ENCODE data around the gene C1orf198.

C1orf198 gene

GRCh38 chr1:230797942-230798365 is 70.4 kb downstream of the C1orf198 start:
- DNase-seq (ENCODE audit: extremely low read depth, low read depth), result peak; percentile 36
- peak; percentile 83 for TF ChIP-seq CTCF (IDR thresholded peaks at IDR 0.05; ENCODE audit: low read depth, low read length, missing control alignments)
- no peak overlapping the region for H3K4me3 ChIP-seq (replicated peaks; ENCODE audit: low read depth, low read length)

- H3K4me3 ChIP-seq (replicated peaks; ENCODE audit: low read depth, low read length), result no peak overlapping the region
- TF ChIP-seq CTCF (IDR thresholded peaks at IDR 0.05; ENCODE audit: low read depth, low read length, missing control alignments), result no peak
- DNase-seq (ENCODE audit: extremely low read depth, low read depth), result no peak
Observed at GRCh38 chr1:230797376-230797920, 70.9 kb downstream of the C1orf198 start.

GRCh38 chr1:230796626-230797025 is 71.7 kb downstream of the C1orf198 start:
- no peak overlapping the region for H3K4me3 ChIP-seq (replicated peaks; ENCODE audit: low read depth, low read length)
- DNase-seq (ENCODE audit: extremely low read depth, low read depth), result no peak
- no peak for TF ChIP-seq CTCF (IDR thresholded peaks at IDR 0.05; ENCODE audit: low read depth, low read length, missing control alignments)

GRCh38 chr1:230794871-230795605 is 73.3 kb downstream of the C1orf198 start:
- no peak for TF ChIP-seq CTCF (IDR thresholded peaks at IDR 0.05; ENCODE audit: low read depth, low read length, missing control alignments)
- DNase-seq (ENCODE audit: extremely low read depth, low read depth), result no peak
- no peak overlapping the region for H3K4me3 ChIP-seq (replicated peaks; ENCODE audit: low read depth, low read length)

GRCh38 chr1:230794431-230794830 is 73.9 kb downstream of the C1orf198 start:
- no peak overlapping the region for H3K4me3 ChIP-seq (replicated peaks; ENCODE audit: low read depth, low read length)
- no peak for DNase-seq (ENCODE audit: extremely low read depth, low read depth)
- TF ChIP-seq CTCF (IDR thresholded peaks at IDR 0.05; ENCODE audit: low read depth, low read length, missing control alignments), result no peak

- DNase-seq (ENCODE audit: extremely low read depth, low read depth), result no peak
- no peak for TF ChIP-seq CTCF (IDR thresholded peaks at IDR 0.05; ENCODE audit: low read depth, low read length, missing control alignments)
Observed at GRCh38 chr1:230793463-230793745, 74.9 kb downstream of the C1orf198 start.

More at GRCh38 chr1:230793463-230793745, 74.9 kb downstream of the C1orf198 start:
- H3K4me3 ChIP-seq (replicated peaks; ENCODE audit: low read depth, low read length), result no peak overlapping the region
